Activated naive CD4-positive, alpha-beta T cell treated with anti-CD3 and anti-CD28 coated beads for 36 hours (primary cell): ENCODE results near the gene SESTD1. TPM values are rescaled to one million over a fixed set of nuclear protein-coding genes. Genes with fewer than 3 reads are reported as not detected.
"Not testable (repeated sequence)": the region's sequence is repeated elsewhere in the genome, so short reads cannot be mapped to it uniquely, and the experiment has no call there.

Experiments
- CTCF ChIA-PET: fragments of 350-600 bp; sonication (Branson Sonifier 250); formaldehyde crosslinking; loops from one replicate; lab custom pipeline; 2021; ENCODE audit warnings: antibody characterized with exemption; lab: Charles Lee
- DNase-seq: peaks from one replicate; pipeline ENCODE4 v3.0.0-alpha.2; 2020
- H3K27ac Mint-ChIP-seq: one replicate; pipeline ENCODE4 v1.8.0; 2021; ENCODE audit warnings: mild to moderate bottlenecking, mixed read lengths
- H3K27me3 Mint-ChIP-seq: one replicate; pipeline ENCODE4 v1.8.0; 2021; ENCODE audit warnings: low read depth, mixed read lengths
- H3K36me3 Mint-ChIP-seq: one replicate; pipeline ENCODE4 v1.8.0; 2021; ENCODE audit warnings: low read depth, mixed read lengths
- H3K4me1 Mint-ChIP-seq: one replicate; pipeline ENCODE4 v1.8.0; 2021; ENCODE audit warnings: low read depth, mixed read lengths
- H3K4me3 Mint-ChIP-seq: one replicate; pipeline ENCODE4 v1.8.0; 2021; ENCODE audit warnings: mild to moderate bottlenecking, moderate library complexity, mixed read lengths
- H3K9me3 Mint-ChIP-seq: one replicate; pipeline ENCODE4 v1.8.0; 2021; ENCODE audit warnings: mixed read lengths
- intact Hi-C: fragments of 100-400 bp; cut with micrococcal nuclease; formaldehyde crosslinking; loops from one replicate; pipeline ENCODE4 v1.15.1; 2023
- total RNA-seq, 2 experiments: library from RNA; stranded (reverse); gene quantifications; one replicate each; pipeline ENCODE4 v1.2.3, GENCODE V29; 2021

SESTD1 gene
- total RNA-seq, 2 experiments from 2014 or later, result 11.3 to 12.4 TPM

- CTCF ChIA-PET, H3K4me3 Mint-ChIP-seq, H3K4me1 Mint-ChIP-seq, H3K27me3 Mint-ChIP-seq, DNase-seq, H3K36me3 Mint-ChIP-seq, H3K9me3 Mint-ChIP-seq, H3K27ac Mint-ChIP-seq, intact Hi-C loops: not testable (repeated sequence)
These were observed 68.6 kb downstream of the SESTD1 start for GRCh38 chr2:179195926-179196590.

- Mint-ChIP-seq H3K4me1 (peaks cover 5% of the 10 kb centered on the region), H3K9me3 (peaks cover 2% of the 10 kb centered on the region), H3K27me3 (peaks cover 2% of the 10 kb centered on the region), H3K36me3 (no peaks in the 10 kb centered on the region), H3K4me3 (no peak overlapping the region), H3K27ac (no peak overlapping the region)
- intact Hi-C loops, result no loop called here
- CTCF ChIA-PET, result no interaction called here
- no peak for DNase-seq
These were observed 69.5 kb downstream of the SESTD1 start for GRCh38 chr2:179195141-179195540.

- intact Hi-C loops, result no loop called here
- no peak overlapping the region for H3K27ac Mint-ChIP-seq
- H3K9me3 Mint-ChIP-seq, result peaks cover 5% of the 10 kb centered on the region
- no peak for DNase-seq
- H3K4me1 Mint-ChIP-seq, result peaks cover 5% of the 10 kb centered on the region
- H3K36me3 Mint-ChIP-seq, result peaks cover 2% of the 10 kb centered on the region
- CTCF ChIA-PET, result no interaction called here
- no peak overlapping the region for H3K4me3 Mint-ChIP-seq
- H3K27me3 Mint-ChIP-seq, result peaks cover 2% of the 10 kb centered on the region
These were observed 70.8 kb downstream of the SESTD1 start for GRCh38 chr2:179193759-179194394.

- H3K4me3 Mint-ChIP-seq, result no peak overlapping the region
- H3K9me3 Mint-ChIP-seq, result peaks cover 5% of the 10 kb centered on the region
- peaks cover 5% of the 10 kb centered on the region for H3K4me1 Mint-ChIP-seq
- H3K27ac Mint-ChIP-seq, result no peak overlapping the region
- intact Hi-C loops, result no loop called here
- H3K36me3 Mint-ChIP-seq, result peaks cover 3% of the 10 kb centered on the region
- CTCF ChIA-PET, result interaction anchor here (0.7 kb wide), 1 partner anchor 586 kb away, joined by 3 read pairs; no protein-coding TSS in a partner anchor
- peaks cover 2% of the 10 kb centered on the region for H3K27me3 Mint-ChIP-seq
- no peak for DNase-seq
These were observed 73.5 kb downstream of the SESTD1 start for GRCh38 chr2:179191110-179191509.

- Mint-ChIP-seq H3K27me3 (no peaks in the 10 kb centered on the region), H3K4me1 (no peaks in the 10 kb centered on the region), H3K27ac (no peak overlapping the region), H3K4me3 (no peak overlapping the region), H3K9me3 (peaks cover 5% of the 10 kb centered on the region), H3K36me3 (peaks cover 3% of the 10 kb centered on the region)
- no peak for DNase-seq
- CTCF ChIA-PET, result no interaction called here
- intact Hi-C loops, result no loop called here
These were observed 78.5 kb downstream of the SESTD1 start for GRCh38 chr2:179186126-179186525.

- Mint-ChIP-seq H3K4me1 (no peaks in the 10 kb centered on the region), H3K9me3 (peaks cover under 1% of the 10 kb centered on the region), H3K4me3 (no peak overlapping the region), H3K27me3 (no peaks in the 10 kb centered on the region), H3K36me3 (peaks cover 3% of the 10 kb centered on the region), H3K27ac (no peak overlapping the region)
- intact Hi-C loops, result no loop called here
- DNase-seq, result no peak
- CTCF ChIA-PET, result interaction anchor here (0.6 to 1.2 kb wide), 3 partner anchors 176 to 408 kb away, joined by 3 to 4 read pairs (median 3); no protein-coding TSS in a partner anchor
These were observed 80.0 kb downstream of the SESTD1 start for GRCh38 chr2:179184610-179185009.

- CTCF ChIA-PET, result no interaction called here
- Mint-ChIP-seq H3K27me3 (no peaks in the 10 kb centered on the region), H3K4me3 (no peak overlapping the region), H3K27ac (no peak overlapping the region), H3K9me3 (no peaks in the 10 kb centered on the region), H3K36me3 (no peaks in the 10 kb centered on the region), H3K4me1 (no peaks in the 10 kb centered on the region)
- intact Hi-C loops, result no loop called here
- no peak for DNase-seq
These were observed 83.6 kb downstream of the SESTD1 start for GRCh38 chr2:179181002-179181401.

GRCh38 chr2:179180242-179180641 is 84.4 kb downstream of the SESTD1 start:
- no peak overlapping the region for H3K27ac Mint-ChIP-seq
- CTCF ChIA-PET, result interaction anchor here (0.6 kb wide), 1 partner anchor 636 kb away, joined by 3 read pairs; no protein-coding TSS in a partner anchor
- H3K4me3 Mint-ChIP-seq, result no peak overlapping the region
- no peaks in the 10 kb centered on the region for H3K27me3 Mint-ChIP-seq
- intact Hi-C loops, result no loop called here
- no peaks in the 10 kb centered on the region for H3K4me1 Mint-ChIP-seq
- H3K36me3 Mint-ChIP-seq, result no peaks in the 10 kb centered on the region
- no peak for DNase-seq
- no peaks in the 10 kb centered on the region for H3K9me3 Mint-ChIP-seq

GRCh38 chr2:179179719-179180118 is 84.9 kb downstream of the SESTD1 start:
- intact Hi-C loops, result no loop called here
- H3K4me3 Mint-ChIP-seq, result no peak overlapping the region
- no peak for DNase-seq
- no peaks in the 10 kb centered on the region for H3K27me3 Mint-ChIP-seq
- H3K4me1 Mint-ChIP-seq, result no peaks in the 10 kb centered on the region
- no peak overlapping the region for H3K27ac Mint-ChIP-seq
- CTCF ChIA-PET, result interaction anchor here (0.6 kb wide), 1 partner anchor 637 kb away, joined by 3 read pairs; no protein-coding TSS in a partner anchor
- H3K36me3 Mint-ChIP-seq, result no peaks in the 10 kb centered on the region
- H3K9me3 Mint-ChIP-seq, result no peaks in the 10 kb centered on the region

- no peak overlapping the region for H3K4me3 Mint-ChIP-seq
These were observed 86.9 kb downstream of the SESTD1 start for GRCh38 chr2:179177694-179178093.

GRCh38 chr2:179174240-179174639 is 90.4 kb downstream of the SESTD1 start:
- DNase-seq, result no peak
- no peaks in the 10 kb centered on the region for H3K36me3 Mint-ChIP-seq
- H3K27ac Mint-ChIP-seq, result no peak overlapping the region
- CTCF ChIA-PET, result no interaction called here
- H3K4me3 Mint-ChIP-seq, result no peak overlapping the region
- intact Hi-C loops, result no loop called here
- no peaks in the 10 kb centered on the region for H3K27me3 Mint-ChIP-seq
- H3K9me3 Mint-ChIP-seq, result no peaks in the 10 kb centered on the region
- no peaks in the 10 kb centered on the region for H3K4me1 Mint-ChIP-seq

More at GRCh38 chr2:179177694-179178093, 86.9 kb downstream of the SESTD1 start:
- no peaks in the 10 kb centered on the region for H3K27me3 Mint-ChIP-seq
- no peaks in the 10 kb centered on the region for H3K4me1 Mint-ChIP-seq
- no peaks in the 10 kb centered on the region for H3K36me3 Mint-ChIP-seq
- H3K9me3 Mint-ChIP-seq, result no peaks in the 10 kb centered on the region
- intact Hi-C loops, result no loop called here
- CTCF ChIA-PET, result no interaction called here
- DNase-seq, result no peak
- no peak overlapping the region for H3K27ac Mint-ChIP-seq

GRCh38 chr2:179172894-179173293 is 91.7 kb downstream of the SESTD1 start:
- intact Hi-C loops, result no loop called here
- Mint-ChIP-seq H3K9me3 (no peaks in the 10 kb centered on the region), H3K4me3 (no peak overlapping the region), H3K36me3 (no peaks in the 10 kb centered on the region), H3K4me1 (no peaks in the 10 kb centered on the region), H3K27ac (no peak overlapping the region), H3K27me3 (no peaks in the 10 kb centered on the region)
- CTCF ChIA-PET, result interaction anchor here (1.2 kb wide), 1 partner anchor 44 kb away, joined by 3 read pairs; no protein-coding TSS in a partner anchor
- DNase-seq, result no peak

- intact Hi-C loops, result no loop called here
- CTCF ChIA-PET, result no interaction called here
- Mint-ChIP-seq H3K27me3 (no peaks in the 10 kb centered on the region), H3K36me3 (peaks cover 2% of the 10 kb centered on the region), H3K4me3 (no peak overlapping the region), H3K4me1 (no peaks in the 10 kb centered on the region), H3K27ac (no peak overlapping the region), H3K9me3 (no peaks in the 10 kb centered on the region)
- DNase-seq, result no peak
These were observed 93.3 kb downstream of the SESTD1 start for GRCh38 chr2:179171371-179171770.
